Neural cell (in vitro differentiated cells): ENCODE results near the gene LRRC8D.

ENCODE experiments used
- MXI1 ChIP-seq: fragments of 450-650 bp; conservative IDR thresholded peaks from 2 replicates; pipeline ENCODE4 v1.6.1; 2014; ENCODE audit warnings: antibody characterized with exemption, mild to moderate bottlenecking; ENCODE audit not compliant: poor library complexity, severe bottlenecking
- TF ChIP-seq, protein P1 (sequence below): fragments of 450-650 bp; IDR thresholded peaks from 2 replicates; pipeline ENCODE4 v1.5.1; 2014; ENCODE audit warnings: antibody characterized with exemption, mild to moderate bottlenecking, moderate library complexity; ENCODE audit not compliant: poor library complexity, severe bottlenecking

DNA sequence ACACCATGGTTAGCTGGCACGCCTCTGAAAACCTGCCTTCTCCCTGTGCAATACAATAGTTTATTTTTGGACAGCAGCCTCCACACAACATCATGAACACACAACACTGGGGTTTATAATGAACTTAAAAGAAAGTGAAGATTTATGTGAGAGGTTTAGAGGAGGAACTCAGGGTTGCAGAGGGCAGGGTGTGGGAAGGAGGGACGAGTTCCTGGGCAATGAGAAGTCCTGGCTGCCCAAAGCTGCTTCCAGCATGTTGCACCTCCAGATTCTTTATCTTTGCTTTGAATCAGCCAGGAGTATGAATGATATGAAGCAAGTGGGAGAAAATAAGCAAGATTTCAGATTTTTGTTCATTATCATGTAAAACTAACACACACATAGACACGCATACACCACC is 11.3 kb upstream of the LRRC8D start:
- TF ChIP-seq, protein P1, sequence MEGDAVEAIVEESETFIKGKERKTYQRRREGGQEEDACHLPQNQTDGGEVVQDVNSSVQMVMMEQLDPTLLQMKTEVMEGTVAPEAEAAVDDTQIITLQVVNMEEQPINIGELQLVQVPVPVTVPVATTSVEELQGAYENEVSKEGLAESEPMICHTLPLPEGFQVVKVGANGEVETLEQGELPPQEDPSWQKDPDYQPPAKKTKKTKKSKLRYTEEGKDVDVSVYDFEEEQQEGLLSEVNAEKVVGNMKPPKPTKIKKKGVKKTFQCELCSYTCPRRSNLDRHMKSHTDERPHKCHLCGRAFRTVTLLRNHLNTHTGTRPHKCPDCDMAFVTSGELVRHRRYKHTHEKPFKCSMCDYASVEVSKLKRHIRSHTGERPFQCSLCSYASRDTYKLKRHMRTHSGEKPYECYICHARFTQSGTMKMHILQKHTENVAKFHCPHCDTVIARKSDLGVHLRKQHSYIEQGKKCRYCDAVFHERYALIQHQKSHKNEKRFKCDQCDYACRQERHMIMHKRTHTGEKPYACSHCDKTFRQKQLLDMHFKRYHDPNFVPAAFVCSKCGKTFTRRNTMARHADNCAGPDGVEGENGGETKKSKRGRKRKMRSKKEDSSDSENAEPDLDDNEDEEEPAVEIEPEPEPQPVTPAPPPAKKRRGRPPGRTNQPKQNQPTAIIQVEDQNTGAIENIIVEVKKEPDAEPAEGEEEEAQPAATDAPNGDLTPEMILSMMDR = no peak
- no peak for TF ChIP-seq MXI1
